ENCODE data around the gene CLTA. TPM values are rescaled to one million over a fixed set of nuclear protein-coding genes. Genes with fewer than 3 reads are reported as not detected.
"Not testable (repeated sequence)": the region's sequence is repeated elsewhere in the genome, so short reads cannot be mapped to it uniquely, and the experiment has no call there.

Gene CLTA
- total RNA-seq, 1 donor = 239 TPM

DNA sequence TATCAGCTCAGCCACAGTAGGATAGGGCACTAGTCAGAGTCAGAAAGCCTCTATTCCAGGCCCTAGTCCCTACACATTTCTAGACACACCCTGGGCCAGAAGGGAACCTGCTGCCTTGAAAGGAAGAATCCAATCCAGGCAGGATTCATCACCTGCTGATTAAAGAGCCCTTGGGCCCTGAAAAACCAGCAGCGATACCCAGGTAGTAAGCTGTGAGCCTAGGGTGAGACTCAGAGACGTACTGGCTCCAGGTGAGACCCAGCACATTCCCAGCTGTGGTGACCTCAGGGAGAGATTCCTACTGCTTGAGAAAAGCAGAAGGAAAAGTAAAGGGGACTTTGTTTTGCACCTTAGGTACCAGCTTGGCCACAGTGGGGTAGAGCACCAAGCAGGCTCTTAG, 16.9 kb upstream of the CLTA start:
- TF ChIP-seq CTCF (IDR thresholded peaks at IDR 0.05; ENCODE audit: insufficient read depth, low read length) = no peak
- no peak for DNase-seq (ENCODE audit: low read depth)
- no peak overlapping the region for H3K4me3 ChIP-seq (ENCODE audit: low read depth, low read length)

DNA sequence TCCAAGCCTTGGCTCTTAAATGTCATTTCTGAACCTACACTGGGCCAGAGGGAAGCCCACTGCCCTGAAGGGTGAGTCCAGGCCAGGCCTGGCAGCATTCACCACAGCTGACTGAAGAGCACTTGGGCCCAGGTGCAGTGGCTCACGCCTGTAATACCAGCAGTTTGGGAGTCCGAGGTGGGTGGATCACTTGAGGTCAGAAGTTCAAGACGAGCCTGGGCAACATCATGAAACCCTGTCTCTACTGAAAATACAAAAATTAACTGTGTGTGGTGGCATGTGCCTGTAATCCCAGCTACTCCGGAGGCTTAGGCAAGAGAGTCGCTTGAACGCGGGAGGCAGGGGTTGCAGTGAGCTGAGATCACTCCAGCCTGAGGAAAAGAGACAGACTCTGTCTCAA, 16.4 kb upstream of the CLTA start:
- DNase-seq (ENCODE audit: low read depth) = no peak
- no peak for TF ChIP-seq CTCF (IDR thresholded peaks at IDR 0.05; ENCODE audit: insufficient read depth, low read length)
- H3K4me3 ChIP-seq (ENCODE audit: low read depth, low read length) = no peak overlapping the region

GRCh38 chr9:36174731-36175130, 16.0 kb upstream of the CLTA start:
- DNase-seq (ENCODE audit: low read depth) = no peak
- H3K4me3 ChIP-seq (ENCODE audit: low read depth, low read length) = no peak overlapping the region
- TF ChIP-seq CTCF (IDR thresholded peaks at IDR 0.05; ENCODE audit: insufficient read depth, low read length) = no peak

DNA sequence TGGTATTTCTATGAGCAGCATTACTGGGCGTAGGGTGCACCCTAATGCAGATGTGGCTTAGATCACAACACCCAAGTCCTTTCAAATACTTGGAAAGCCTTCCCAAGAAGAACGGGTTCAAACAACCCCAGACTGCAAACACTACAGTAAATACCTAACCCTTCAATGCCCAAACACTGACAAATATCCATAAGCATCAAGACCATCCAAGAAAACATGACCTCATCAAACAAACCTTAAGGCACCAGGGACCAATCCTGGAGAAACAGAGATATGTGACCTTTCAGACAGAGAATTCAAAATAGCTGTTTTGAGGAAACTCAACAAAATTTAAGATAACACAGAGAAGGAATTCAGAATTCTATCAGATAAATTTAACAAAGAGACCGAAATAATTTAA, 15.5 kb upstream of the CLTA start:
- not testable (repeated sequence) for H3K4me3 ChIP-seq (ENCODE audit: low read depth, low read length); DNase-seq (ENCODE audit: low read depth)

DNA sequence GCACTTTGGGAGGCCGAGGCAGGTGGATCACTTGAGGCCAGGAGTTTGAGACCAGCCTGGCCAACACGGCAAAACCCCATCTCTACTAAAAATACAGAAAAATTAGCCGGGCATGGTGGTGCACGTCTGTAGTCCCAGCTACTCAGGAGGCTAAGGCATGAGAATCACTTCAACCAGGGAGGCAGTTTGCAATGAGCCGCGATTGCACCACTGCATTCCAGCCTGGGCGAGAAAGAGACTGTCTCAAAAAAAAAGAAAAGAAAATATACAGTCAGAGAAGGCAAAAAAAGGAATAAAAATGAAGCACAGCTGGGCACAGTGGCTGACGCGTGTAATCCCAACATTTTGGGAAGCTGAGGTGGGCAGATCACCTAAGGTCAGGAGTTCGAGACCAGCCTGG, 14.2 kb upstream of the CLTA start:
- not testable (repeated sequence) for DNase-seq (ENCODE audit: low read depth); H3K4me3 ChIP-seq (ENCODE audit: low read depth, low read length)

DNA sequence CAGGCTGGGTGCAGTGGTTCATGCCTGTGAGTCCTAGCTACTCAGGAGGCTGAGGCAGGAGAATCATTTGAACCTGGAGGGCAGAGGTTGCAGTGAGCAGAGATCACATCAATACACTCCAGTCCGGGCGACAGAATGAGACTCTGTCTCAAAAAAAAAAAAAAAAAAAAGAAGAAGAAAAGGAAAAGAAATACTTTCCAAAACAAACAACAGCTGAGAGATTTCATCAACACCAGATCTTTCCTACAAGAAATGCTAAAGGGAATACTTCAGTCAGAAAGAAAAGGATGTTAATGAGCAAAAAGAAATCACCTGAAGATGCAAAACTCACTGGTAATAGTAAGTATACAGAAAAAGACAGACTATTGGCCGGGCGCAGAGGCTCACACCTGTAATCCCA, 13.2 kb upstream of the CLTA start:
- TF ChIP-seq CTCF (IDR thresholded peaks at IDR 0.05; ENCODE audit: insufficient read depth, low read length) = no peak
- no peak for DNase-seq (ENCODE audit: low read depth)
- H3K4me3 ChIP-seq (ENCODE audit: low read depth, low read length) = no peak overlapping the region

- not testable (repeated sequence) for H3K4me3 ChIP-seq (ENCODE audit: low read depth, low read length); DNase-seq (ENCODE audit: low read depth)
Measured at GRCh38 chr9:36180243-36180642, 10.5 kb upstream of the CLTA start.

GRCh38 chr9:36187414-36187813, 3.3 kb upstream of the CLTA start:
- H3K4me3 ChIP-seq (ENCODE audit: low read depth, low read length) = no peak overlapping the region
- peak; percentile 91 for DNase-seq (ENCODE audit: low read depth)
- no peak for TF ChIP-seq CTCF (IDR thresholded peaks at IDR 0.05; ENCODE audit: insufficient read depth, low read length)

GRCh38 chr9:36188212-36188611, 2.5 kb upstream of the CLTA start:
- no peak overlapping the region for H3K4me3 ChIP-seq (ENCODE audit: low read depth, low read length)
- no peak for TF ChIP-seq CTCF (IDR thresholded peaks at IDR 0.05; ENCODE audit: insufficient read depth, low read length)
- no peak for DNase-seq (ENCODE audit: low read depth)

Data from fibroblast of the aortic adventitia (primary cell).